HG03066 (cell line): ENCODE measurements around the gene CT45A3.
"Not testable (repeated sequence)": the region's sequence is repeated elsewhere in the genome, so short reads cannot be mapped to it uniquely, and the experiment has no call there.

Experiments used
- ATAC-seq: cut with Tn5 transposase; IDR thresholded peaks from one replicate; pipeline ENCODE4 v1.9.1; 2021; ENCODE audit warnings: low read depth; ENCODE audit not compliant: unreplicated experiment

CT45A3 gene

GRCh38 chrX:135768091-135768490 lies at the start of gene CT45A3:
Gene CT45A3 (minus strand): TSS chrX:135768191. CDS start chrX:135764444, 3,747 bp downstream.
- ATAC-seq = not testable (repeated sequence)

- ATAC-seq = not testable (repeated sequence)
Observed at GRCh38 chrX:135802687-135803086, 34.7 kb upstream of the CT45A3 start, which contains the start of gene CT45A6. Gene CT45A6 (minus strand): TSS chrX:135802787. CDS start chrX:135798993, 3,794 bp downstream.

- ATAC-seq = not testable (repeated sequence)
Observed at GRCh38 chrX:135785403-135785802, 17.4 kb upstream of the CT45A3 start, which contains the start of gene CT45A5. Gene CT45A5 (minus strand): TSS chrX:135785503. CDS start chrX:135781729, 3,774 bp downstream.

- not testable (repeated sequence) for ATAC-seq
Observed at GRCh38 chrX:135744739-135745138, 23.3 kb downstream of the CT45A3 start.

- ATAC-seq = no peak
Observed at GRCh38 chrX:135741192-135741715, 26.7 kb downstream of the CT45A3 start.

- ATAC-seq = peak; percentile 88
Observed at GRCh38 chrX:135740681-135741149, 27.3 kb downstream of the CT45A3 start.

GRCh38 chrX:135737366-135738071 lies 30.5 kb downstream of the CT45A3 start:
- no peak for ATAC-seq

GRCh38 chrX:135734666-135735065 lies 33.3 kb downstream of the CT45A3 start:
- ATAC-seq = not testable (repeated sequence)

- no peak for ATAC-seq
Observed at GRCh38 chrX:135713795-135714194, 54.2 kb downstream of the CT45A3 start.

GRCh38 chrX:135713183-135713689 lies 54.8 kb downstream of the CT45A3 start, which contains the start of gene CT45A1:
Gene CT45A1 (plus strand): TSS chrX:135713639. CDS start chrX:135718941, 5,302 bp downstream.
- ATAC-seq = not testable (repeated sequence)
